WTC11 (cell line): ENCODE data around the gene TFCP2. TPM values are rescaled to one million over a fixed set of nuclear protein-coding genes. Genes with fewer than 3 reads are reported as not detected.

Experiments used
- ATAC-seq: fragments of 200-7000 bp; cut with Tn5 transposase; 2 replicates; pipeline ENCODE4 v1.10.0; 2021; ENCODE audit warnings: mild to moderate bottlenecking, moderate library complexity
- CTCF ChIA-PET: fragments of 300-600 bp; sonication (Branson Sonifier 250); formaldehyde crosslinking; loops from one replicate; lab custom pipeline; 2021; ENCODE audit warnings: antibody characterized with exemption; lab: Charles Lee
- POLR2A ChIA-PET: fragments of 350-600 bp; sonication (Branson Sonifier 250); formaldehyde crosslinking; loops from one replicate; lab custom pipeline; 2021; ENCODE audit warnings: antibody characterized with exemption; lab: Charles Lee
- DNase-seq: peaks from one replicate; pipeline ENCODE4 v3.0.0; 2021; ENCODE audit warnings: low spot score
- H3K27ac Mint-ChIP-seq: 2 replicates; pipeline ENCODE4 v1.8.0; 2021; ENCODE audit warnings: mixed read lengths
- H3K27me3 Mint-ChIP-seq: 2 replicates; pipeline ENCODE4 v1.8.0; 2021; ENCODE audit warnings: low read depth, mild to moderate bottlenecking, moderate library complexity, mixed read lengths
- H3K36me3 Mint-ChIP-seq: 2 replicates; pipeline ENCODE4 v1.8.0; 2021; ENCODE audit warnings: mixed read lengths
- H3K4me1 Mint-ChIP-seq: 2 replicates; pipeline ENCODE4 v1.8.0; 2022; ENCODE audit warnings: mixed read lengths
- H3K4me3 Mint-ChIP-seq: 2 replicates; pipeline ENCODE4 v1.8.0; 2021; ENCODE audit warnings: mild to moderate bottlenecking, moderate library complexity, mixed read lengths
- H3K9me3 Mint-ChIP-seq: 2 replicates; pipeline ENCODE4 v1.8.0; 2021; ENCODE audit warnings: mixed read lengths
- ARID4B ChIP-seq: sonication (generic); formaldehyde crosslinking; IDR thresholded peaks from 2 replicates; pipeline ENCODE4 v1.8.0; 2023; ENCODE audit warnings: missing genetic modification reagents, mild to moderate bottlenecking, borderline replicate concordance
- CREB1 ChIP-seq: sonication (generic); formaldehyde crosslinking; IDR thresholded peaks from 2 replicates; pipeline ENCODE4 v1.8.0; 2023; ENCODE audit warnings: mild to moderate bottlenecking, missing genetic modification reagents
- EMX1 ChIP-seq: fragments of 250-450 bp; sonication (Bioruptor Pico); IDR thresholded peaks from 2 replicates; pipeline ENCODE4 v1.8.0; 2021; ENCODE audit warnings: mild to moderate bottlenecking
- JUN ChIP-seq: sonication (generic); formaldehyde crosslinking; IDR thresholded peaks from 2 replicates; pipeline ENCODE4 v1.8.0; 2023; ENCODE audit warnings: mild to moderate bottlenecking, missing genetic modification reagents
- MLX ChIP-seq: sonication (generic); formaldehyde crosslinking; IDR thresholded peaks from 2 replicates; pipeline ENCODE4 v1.8.1; 2023; ENCODE audit warnings: mild to moderate bottlenecking, missing genetic modification reagents, moderate library complexity
- PRDM15 ChIP-seq: sonication (generic); formaldehyde crosslinking; IDR thresholded peaks from 2 replicates; pipeline ENCODE4 v1.8.0; 2022; ENCODE audit warnings: missing genetic modification reagents
- SMAD4 ChIP-seq: sonication (generic); formaldehyde crosslinking; IDR thresholded peaks from 2 replicates; pipeline ENCODE4 v1.8.0; 2022; ENCODE audit warnings: mild to moderate bottlenecking, missing genetic modification reagents
- ZBTB21 ChIP-seq: sonication (generic); formaldehyde crosslinking; IDR thresholded peaks from 2 replicates; pipeline ENCODE4 v1.8.1; 2023; ENCODE audit warnings: mild to moderate bottlenecking, missing genetic modification reagents, borderline replicate concordance
- ZNF425 ChIP-seq: fragments of 250-450 bp; sonication (Bioruptor Pico); conservative IDR thresholded peaks from 2 replicates; pipeline ENCODE4 v1.9.0; 2021; ENCODE audit warnings: mild to moderate bottlenecking
- ZNF671 ChIP-seq: fragments of 250-450 bp; sonication (Bioruptor Pico); IDR thresholded peaks from 2 replicates; pipeline ENCODE4 v1.8.0; 2021; ENCODE audit warnings: mild to moderate bottlenecking
- total RNA-seq: library from RNA; stranded (reverse); gene quantifications from 3 replicates; pipeline ENCODE4 v1.2.3, GENCODE V29; 2021

The TFCP2 gene
- total RNA-seq, 1 experiment from 2014 or later: 35.4 TPM

GRCh38 chr12:51183349-51183748 lies 10.4 kb upstream of the TFCP2 start:
- POLR2A ChIA-PET: interaction anchor here (1.0 kb wide), 1 partner anchor 100 kb away, joined by 6 read pairs; the partner anchor contains the start of gene CSRNP2
- H3K9me3 Mint-ChIP-seq: no peaks in the 10 kb centered on the region

More at GRCh38 chr12:51183349-51183748, 10.4 kb upstream of the TFCP2 start:
- H3K4me1 Mint-ChIP-seq: no peaks in the 10 kb centered on the region
- DNase-seq (no peak), ATAC-seq (no peak)
- CTCF ChIA-PET: interaction anchor here (0.6 to 1.1 kb wide), 3 partner anchors 35 to 192 kb away, joined by 3 to 4 read pairs (median 3); partner anchors contain the start of gene POU6F1
- H3K27ac Mint-ChIP-seq: no peak overlapping the region
- H3K27me3 Mint-ChIP-seq: no peaks in the 10 kb centered on the region
- H3K36me3 Mint-ChIP-seq: no peaks in the 10 kb centered on the region
- TF ChIP-seq ARID4B (CRISPR knock-in tag) (no peak), ZNF671 (no peak), JUN (CRISPR knock-in tag) (no peak), SMAD4 (CRISPR knock-in tag) (no peak), EMX1 (no peak), MLX (CRISPR knock-in tag) (no peak), ZBTB21 (CRISPR knock-in tag) (no peak), ZNF425 (CRISPR knock-in tag) (no peak), PRDM15 (no peak), CREB1 (CRISPR knock-in tag) (no peak)
- H3K4me3 Mint-ChIP-seq: no peak overlapping the region
